Keratinocyte (primary cell): ENCODE results near the gene SIGMAR1. TPM values are rescaled to one million over a fixed set of nuclear protein-coding genes. Genes with fewer than 3 reads are reported as not detected.

Experiments used
- DNase-seq: peaks from one replicate; pipeline ENCODE4 v3.0.0-alpha.2; 2011; ENCODE audit warnings: low read depth, missing footprints, low spot score
- FAIRE-seq: peaks from 2 replicates; lab custom pipeline; 2011; peaks lifted over from hg19 to GRCh38; lab: Jason Lieb, UNC
- H2AFZ ChIP-seq: 2 replicates; pipeline ENCODE4 v1.6.0; 2012; ENCODE audit warnings: low read length, control low read depth, inconsistent platforms; ENCODE audit not compliant: control insufficient read depth
- H3K27ac ChIP-seq: 2 replicates; pipeline ENCODE4 v1.5.1; 2011; ENCODE audit warnings: low read length; ENCODE audit not compliant: control insufficient read depth, insufficient read depth
- H3K27me3 ChIP-seq: 3 replicates; pipeline ENCODE4 v1.6.0; 2011; ENCODE audit warnings: low read length; ENCODE audit not compliant: control insufficient read depth, insufficient read depth; ENCODE audit errors: extremely low read depth
- H3K36me3 ChIP-seq, 2 experiments: 2 replicates in 1 of 2; 3 replicates in 1 of 2; pipeline ENCODE4 v1.5.1; 2011; ENCODE audit warnings: low read length in 2 of 2, mild to moderate bottlenecking in 1 of 2; ENCODE audit not compliant: control insufficient read depth in 2 of 2, insufficient read depth in 2 of 2; ENCODE audit errors: extremely low read depth in 1 of 2
- H3K4me1 ChIP-seq: 3 replicates; pipeline ENCODE4 v1.5.1; 2011; ENCODE audit warnings: low read length; ENCODE audit not compliant: control insufficient read depth, insufficient read depth; ENCODE audit errors: extremely low read depth
- H3K4me2 ChIP-seq: 3 replicates; pipeline ENCODE4 v1.6.0; 2011; ENCODE audit warnings: low read depth, low read length; ENCODE audit not compliant: control insufficient read depth, insufficient read depth; ENCODE audit errors: extremely low read depth
- H3K4me3 ChIP-seq, 3 experiments: fragments of 200-600 bp in 1 of 3; sonication (generic) in 1 of 3; 2 replicates in 2 of 3; 3 replicates in 1 of 3; pipeline ENCODE4 v1.5.1; 2011 to 2016; ENCODE audit warnings: low read length in 3 of 3, mild to moderate bottlenecking in 3 of 3, control low read depth in 2 of 3, inconsistent platforms in 1 of 3, low read depth in 1 of 3, mixed read lengths in 1 of 3, mixed run types in 1 of 3, moderate library complexity in 1 of 3; ENCODE audit not compliant: control insufficient read depth in 2 of 3, insufficient read depth in 2 of 3; ENCODE audit errors: extremely low read depth in 1 of 3
- H3K79me2 ChIP-seq: 2 replicates; pipeline ENCODE4 v1.6.0; 2012; ENCODE audit warnings: low read length; ENCODE audit not compliant: control insufficient read depth, insufficient read depth
- H3K9ac ChIP-seq: 3 replicates; pipeline ENCODE4 v1.6.0; 2011; ENCODE audit warnings: low read length; ENCODE audit not compliant: control insufficient read depth, insufficient read depth; ENCODE audit errors: extremely low read depth
- H3K9me1 ChIP-seq: 3 replicates; pipeline ENCODE4 v1.6.0; 2011; ENCODE audit warnings: low read length; ENCODE audit not compliant: control insufficient read depth, insufficient read depth; ENCODE audit errors: extremely low read depth
- H3K9me3 ChIP-seq: 2 replicates; pipeline ENCODE4 v1.5.1; 2012; ENCODE audit warnings: low read depth, low read length; ENCODE audit not compliant: control insufficient read depth
- H4K20me1 ChIP-seq: 3 replicates; pipeline ENCODE4 v1.6.0; 2011; ENCODE audit warnings: low read length; ENCODE audit not compliant: control insufficient read depth, insufficient read depth; ENCODE audit errors: extremely low read depth
- EZH2 ChIP-seq: IDR thresholded peaks from one replicate; pipeline ENCODE4 v1.6.1; 2012; ENCODE audit warnings: inconsistent platforms, mild to moderate bottlenecking, low read length, moderate library complexity
- dilution Hi-C: fragments of 300-500 bp; cut with MboI; formaldehyde crosslinking; loops from one replicate; pipeline ENCODE4 v1.7.0; 2020; ENCODE audit warnings: low sequenced_read_pairs; ENCODE audit not compliant: extremely low pct_ligation_motif_present
- polyA plus RNA-seq, 5 experiments: library from polyadenylated mRNA; depleted of rRNA in 3 of 5; stranded (reverse) in 3 of 5; stranded (forward) in 1 of 5; unstranded in 1 of 5; fragments of >200 nt; gene quantifications; 1 replicate in 1 of 5; 2 replicates in 3 of 5; 3 replicates in 1 of 5; pipeline versions ENCODE4 v1.2.1 to v1.2.3, GENCODE V29; 2011 to 2012; ENCODE audit warnings: missing spikeins in 2 of 5, low read depth in 1 of 5, low replicate concordance in 1 of 5
- TF ChIP-seq, protein P1 (sequence below), 3 experiments: IDR thresholded peaks in 1 of 3; conservative IDR thresholded peaks in 1 of 3; optimal IDR thresholded peaks in 1 of 3; 2 replicates in 2 of 3; 3 replicates in 1 of 3; pipeline versions ENCODE3 to v1.5.1; 2011; ENCODE audit warnings: low read length in 3 of 3, mild to moderate bottlenecking in 3 of 3, moderate library complexity in 2 of 3, control low read depth in 1 of 3, inconsistent platforms in 1 of 3; ENCODE audit not compliant: insufficient read depth in 2 of 3; ENCODE audit errors: extremely low read depth in 1 of 3

Gene SIGMAR1
- polyA plus RNA-seq, 1 donor (not counting 4 experiments of a cell fraction or from before 2014, with no cell fraction given), result 74.9 TPM

- TF ChIP-seq, protein P1, sequence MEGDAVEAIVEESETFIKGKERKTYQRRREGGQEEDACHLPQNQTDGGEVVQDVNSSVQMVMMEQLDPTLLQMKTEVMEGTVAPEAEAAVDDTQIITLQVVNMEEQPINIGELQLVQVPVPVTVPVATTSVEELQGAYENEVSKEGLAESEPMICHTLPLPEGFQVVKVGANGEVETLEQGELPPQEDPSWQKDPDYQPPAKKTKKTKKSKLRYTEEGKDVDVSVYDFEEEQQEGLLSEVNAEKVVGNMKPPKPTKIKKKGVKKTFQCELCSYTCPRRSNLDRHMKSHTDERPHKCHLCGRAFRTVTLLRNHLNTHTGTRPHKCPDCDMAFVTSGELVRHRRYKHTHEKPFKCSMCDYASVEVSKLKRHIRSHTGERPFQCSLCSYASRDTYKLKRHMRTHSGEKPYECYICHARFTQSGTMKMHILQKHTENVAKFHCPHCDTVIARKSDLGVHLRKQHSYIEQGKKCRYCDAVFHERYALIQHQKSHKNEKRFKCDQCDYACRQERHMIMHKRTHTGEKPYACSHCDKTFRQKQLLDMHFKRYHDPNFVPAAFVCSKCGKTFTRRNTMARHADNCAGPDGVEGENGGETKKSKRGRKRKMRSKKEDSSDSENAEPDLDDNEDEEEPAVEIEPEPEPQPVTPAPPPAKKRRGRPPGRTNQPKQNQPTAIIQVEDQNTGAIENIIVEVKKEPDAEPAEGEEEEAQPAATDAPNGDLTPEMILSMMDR (optimal IDR thresholded peaks at IDR 0.05 in 1 of 3, IDR thresholded peaks at IDR 0.05 in 1 of 3, conservative IDR thresholded peaks at IDR 0.05 in 1 of 3; ENCODE audit: extremely low read depth in 1 of 3, insufficient read depth in 2 of 3, low read length in 3 of 3), result no peak
- no peak for TF ChIP-seq EZH2
- DNase-seq (no peak), FAIRE-seq (no peak)
- H3K9ac ChIP-seq, result no peak overlapping the region
- H3K9me1 ChIP-seq, result no peaks in the 10 kb centered on the region
- H3K4me3 ChIP-seq, result no peak overlapping the region
- no peaks in the 10 kb centered on the region for H3K36me3 ChIP-seq
- peaks cover 32% of the 10 kb centered on the region for H3K27me3 ChIP-seq
- dilution Hi-C loops, result no loop called here
- peaks cover 14% of the 10 kb centered on the region for H3K4me1 ChIP-seq
- H2AFZ ChIP-seq, result no peak overlapping the region
- H3K79me2 ChIP-seq, result peaks cover 6% of the 10 kb centered on the region
- no peak overlapping the region for H3K4me2 ChIP-seq
- H3K9me3 ChIP-seq, result no peaks in the 10 kb centered on the region
- no peaks in the 10 kb centered on the region for H4K20me1 ChIP-seq
- no peak overlapping the region for H3K27ac ChIP-seq
Observed at GRCh38 chr9:34623374-34624235, 14.0 kb downstream of the SIGMAR1 start.

DNA sequence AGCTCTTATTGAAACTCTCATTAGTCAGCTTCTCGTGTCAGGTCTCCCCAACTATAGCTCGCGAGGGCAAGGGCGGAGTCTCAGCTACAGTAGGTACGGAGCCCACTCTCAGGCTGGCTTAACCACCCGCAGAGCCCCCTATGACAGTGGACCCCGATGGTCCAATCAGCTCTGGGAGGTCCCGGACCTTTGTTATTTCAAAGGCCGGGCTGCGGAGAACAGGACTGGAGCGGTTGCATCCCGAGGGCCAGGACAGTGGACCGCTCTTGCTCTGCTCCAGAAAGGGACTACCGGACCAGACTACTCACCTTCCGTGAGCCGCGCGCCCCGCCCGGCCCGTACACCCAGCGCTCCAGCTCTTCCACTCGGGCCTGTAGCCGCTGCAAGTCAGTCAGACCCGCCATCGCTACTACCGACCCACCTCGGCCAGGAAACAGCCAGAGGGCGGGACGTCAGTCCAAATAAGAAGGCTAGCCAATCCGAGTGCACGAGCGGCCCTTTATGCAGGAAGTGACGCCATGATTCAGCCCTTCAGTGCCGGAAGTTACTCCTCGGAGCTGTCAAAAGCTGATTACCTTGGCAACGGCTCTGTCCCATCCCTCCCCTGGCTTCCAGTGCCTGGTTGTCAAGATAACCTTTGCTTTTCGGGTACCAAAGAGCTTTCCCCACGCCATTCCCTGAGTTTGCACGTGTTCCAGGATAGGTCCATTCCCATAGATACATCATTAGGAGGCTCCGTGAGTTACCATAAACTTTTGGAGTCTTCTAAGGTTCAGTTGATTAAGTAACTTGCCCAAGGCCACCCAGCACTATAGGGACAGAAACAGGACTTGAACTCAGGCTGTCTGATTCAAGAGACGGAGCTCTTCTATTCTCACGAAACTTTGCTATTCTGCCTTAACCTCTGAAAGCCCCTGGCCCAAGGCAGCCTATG is 17.3 kb downstream of the SIGMAR1 start, which contains the start of gene DCTN3:
Gene DCTN3 (minus strand): TSS at position 435 of the 934 bp plus-strand sequence. CDS start 31 bp downstream, at position 404.
- DNase-seq, result no peak
- H3K4me1 ChIP-seq, result peaks cover 14% of the 10 kb centered on the region
- H4K20me1 ChIP-seq, result no peaks in the 10 kb centered on the region
- H3K4me3 ChIP-seq, result peak within 1 kb of the TSS; percentile 72 to 84 (median 77)
- H3K27me3 ChIP-seq, result peaks cover 3% of the 10 kb centered on the region
- peak within 1 kb of the TSS; percentile 93 for H3K4me2 ChIP-seq
- peaks cover 6% of the 10 kb centered on the region for H3K79me2 ChIP-seq
- no peaks in the 10 kb centered on the region for H3K9me1 ChIP-seq
- FAIRE-seq, result peak; percentile 99
- TF ChIP-seq EZH2, result no peak
- TF ChIP-seq, protein P1 (optimal IDR thresholded peaks at IDR 0.05 in 1 of 3, IDR thresholded peaks at IDR 0.05 in 1 of 3, conservative IDR thresholded peaks at IDR 0.05 in 1 of 3; ENCODE audit: extremely low read depth in 1 of 3, insufficient read depth in 2 of 3, low read length in 3 of 3), result no peak
- H2AFZ ChIP-seq, result peak within 1 kb of the TSS; percentile 96
- peaks cover 16 to 24% of the 10 kb centered on the region in 2 experiments for H3K36me3 ChIP-seq
- peak within 1 kb of the TSS; percentile 79 for H3K9ac ChIP-seq
- dilution Hi-C loops, result no loop called here
- no peaks in the 10 kb centered on the region for H3K9me3 ChIP-seq
- peak within 1 kb of the TSS; percentile 60 for H3K27ac ChIP-seq
